GM12878 (cell line): ENCODE results near the gene CAMK4. TPM values are rescaled to one million over a fixed set of nuclear protein-coding genes. Genes with fewer than 3 reads are reported as not detected.

Experiments used
- ATAC-seq: fragments of 200-7000 bp; cut with Tn5 transposase; 3 replicates; pipeline ENCODE4 v1.9.1; 2020; ENCODE audit warnings: mild to moderate bottlenecking, moderate library complexity
- BruUV-seq: library from RNA; stranded (reverse); fragments of 400-500 nt; replicated peaks from 2 replicates; lab custom pipeline; 2021; lab: Mats Ljungman, UMichigan
- CTCF ChIA-PET: fragments of 300-600 bp; sonication (Branson Sonifier 250); formaldehyde crosslinking; extraction: SDS; loops from one replicate; lab custom pipeline; 2021; ENCODE audit warnings: inconsistent platforms; lab: Yijun Ruan, JAX
- POLR2A ChIA-PET: fragments of 350-600 bp; formaldehyde crosslinking; extraction: SDS; loops from one replicate; lab custom pipeline; 2021; ENCODE audit warnings: inconsistent platforms; lab: Charles Lee
- RAD21 ChIA-PET: fragments of 300-600 bp; sonication (Branson Sonifier 250); formaldehyde crosslinking; loops from one replicate; lab custom pipeline; 2023; ENCODE audit warnings: antibody characterized with exemption; ENCODE audit not compliant: unreplicated experiment; lab: Charles Lee
- SMC1A ChIA-PET: fragments of 300-600 bp; sonication (Branson Sonifier 250); formaldehyde crosslinking; loops from one replicate; lab custom pipeline; 2023; ENCODE audit not compliant: unreplicated experiment, uncharacterized antibody; lab: Charles Lee
- DNase-seq: peaks from one replicate; pipeline ENCODE4 v3.0.0-alpha.2; 2011; ENCODE audit warnings: low read depth, low spot score
- FAIRE-seq: peaks from 3 replicates; lab custom pipeline; 2011; peaks lifted over from hg19 to GRCh38; lab: Jason Lieb, UNC
- H2AFZ ChIP-seq: 2 replicates; pipeline ENCODE4 v1.6.0; 2011; ENCODE audit warnings: low read depth, low read length, control low read depth; ENCODE audit not compliant: control insufficient read depth
- H3K27ac ChIP-seq: 2 replicates; pipeline ENCODE4 v1.5.1; 2011; ENCODE audit warnings: control low read depth; ENCODE audit not compliant: control insufficient read depth, insufficient read depth
- H3K27me3 ChIP-seq, 2 experiments: replicated peaks in 1 of 2; 2 replicates each; pipeline versions ENCODE4 v1.6.0 to v1.6.1; 2011; ENCODE audit warnings: low read length in 1 of 2; ENCODE audit not compliant: control insufficient read depth in 2 of 2, insufficient read depth in 2 of 2
- H3K36me3 ChIP-seq, 2 experiments: 2 replicates each; pipeline ENCODE4 v1.5.1; 2011; ENCODE audit warnings: low read length in 1 of 2; ENCODE audit not compliant: control insufficient read depth in 2 of 2, insufficient read depth in 2 of 2
- H3K4me1 ChIP-seq: 2 replicates; pipeline ENCODE4 v1.6.1; 2011; ENCODE audit warnings: mild to moderate bottlenecking, low read length, moderate library complexity, mixed read lengths; ENCODE audit not compliant: control insufficient read depth, insufficient read depth
- H3K4me2 ChIP-seq: 2 replicates; pipeline ENCODE4 v1.6.0; 2011; ENCODE audit warnings: control low read depth; ENCODE audit not compliant: control insufficient read depth, insufficient read depth
- H3K4me3 ChIP-seq: fragments of 200-600 bp; sonication (generic); 2 replicates; pipeline ENCODE4 v1.5.1; 2016
- H3K79me2 ChIP-seq: 2 replicates; pipeline ENCODE4 v1.6.0; 2011; ENCODE audit warnings: low read length; ENCODE audit not compliant: control insufficient read depth, insufficient read depth
- H3K9ac ChIP-seq: 2 replicates; pipeline ENCODE4 v1.8.0; 2011; ENCODE audit warnings: low read length, control low read depth, mixed read lengths; ENCODE audit not compliant: control insufficient read depth, insufficient read depth
- H3K9me3 ChIP-seq: replicated peaks from 3 replicates; pipeline ENCODE4 v1.5.1; 2011; ENCODE audit warnings: mild to moderate bottlenecking, low read length; ENCODE audit not compliant: control insufficient read depth, insufficient read depth
- H4K20me1 ChIP-seq: 2 replicates; pipeline ENCODE4 v1.6.0; 2011; ENCODE audit not compliant: control insufficient read depth, insufficient read depth
- EZH2 ChIP-seq: IDR thresholded peaks from 2 replicates; pipeline ENCODE4 v1.6.1; 2012; ENCODE audit warnings: low read depth, mild to moderate bottlenecking, control low read depth, inconsistent platforms, low read length, borderline replicate concordance; ENCODE audit not compliant: control insufficient read depth
- FOXM1 ChIP-seq: IDR thresholded peaks from 2 replicates; pipeline ENCODE4 v1.6.1; 2012; ENCODE audit warnings: low read depth, mild to moderate bottlenecking, inconsistent platforms, low read length, moderate library complexity
- HCFC1 ChIP-seq: fragments of 150-350 bp; IDR thresholded peaks from 2 replicates; pipeline ENCODE4 v1.6.1; 2014; ENCODE audit warnings: low read length
- HDGF ChIP-seq: fragments of 450-650 bp; IDR thresholded peaks from 2 replicates; pipeline ENCODE4 v1.6.1; 2016; ENCODE audit warnings: antibody characterized with exemption
- NBN ChIP-seq: fragments of 450-650 bp; IDR thresholded peaks from 2 replicates; pipeline ENCODE4 v1.6.1; 2016
- PAX5 ChIP-seq: IDR thresholded peaks from 2 replicates; pipeline ENCODE4 v1.6.1; 2011; ENCODE audit warnings: low read depth, low read length, borderline replicate concordance
- SIN3A ChIP-seq: IDR thresholded peaks from 2 replicates; pipeline ENCODE4 v1.6.1; 2012; ENCODE audit warnings: low read depth, low read length, improper control_type of control experiment
- SMARCA5 ChIP-seq: fragments of 450-650 bp; IDR thresholded peaks from 2 replicates; pipeline ENCODE4 v1.6.1; 2017; ENCODE audit warnings: mild to moderate bottlenecking
- TAF1 ChIP-seq: IDR thresholded peaks from 2 replicates; pipeline ENCODE4 v1.6.1; 2011; ENCODE audit warnings: mild to moderate bottlenecking, low read depth, low read length, borderline replicate concordance
- TCF7 ChIP-seq: IDR thresholded peaks from 2 replicates; pipeline ENCODE4 v1.6.1; 2014; ENCODE audit warnings: antibody characterized with exemption, borderline replicate concordance
- ZNF24 ChIP-seq: fragments of 450-650 bp; IDR thresholded peaks from 2 replicates; pipeline ENCODE4 v1.6.1; 2017; ENCODE audit warnings: antibody characterized with exemption, mild to moderate bottlenecking
- WGBS: methylation state at CpG from one replicate; pipeline ENCODE4 v1.1.6; 2016; ENCODE audit warnings: low lambda C conversion rate; ENCODE audit not compliant: insufficient replicate concordance, insufficient coverage; ENCODE audit errors: missing lambda C conversion rate; 5-methylcytosine and 5-hydroxymethylcytosine counted together
- in situ Hi-C: fragments of 300-500 bp; cut with MboI; formaldehyde crosslinking; loops from 9 replicates; pipeline ENCODE4 v1.14.3; 2018; ENCODE audit warnings: mixed read lengths
- intact Hi-C: fragments of 100-400 bp; cut with micrococcal nuclease; formaldehyde crosslinking; loops from one replicate; pipeline ENCODE4 v1.14.2; 2022; ENCODE audit not compliant: unreplicated experiment
- polyA plus RNA-seq, 11 experiments: library from polyadenylated mRNA; depleted of rRNA in 4 of 11; unstranded in 6 of 11; stranded (reverse) in 5 of 11; fragments of >200 nt; fragmentation: Nextera tagmentation in 4 of 11; fragmentation: Illumina TruSeq in 1 of 11; extraction: Ambion mirVana in 4 of 11; extraction: Trizol in 1 of 11; gene quantifications; 1 replicate in 1 of 11; 2 replicates in 10 of 11; pipeline versions ENCODE4 v1.2.1 to v1.2.3, GENCODE V29; 2011 to 2016; ENCODE audit warnings: inconsistent platforms in 2 of 11, missing spikeins in 2 of 11, low read depth in 1 of 11
- total RNA-seq, 4 experiments: library from RNA; depleted of rRNA in 3 of 4; stranded (reverse); fragments of >200 nt in 3 of 4; fragmentation: Illumina TruSeq in 1 of 4; extraction: Trizol in 1 of 4; gene quantifications; 2 replicates each; pipeline versions ENCODE4 v1.2.1 to v1.2.3, GENCODE V29; 2013 to 2021

Gene CAMK4
- total and polyA plus RNA-seq, 10 of the 15 experiments (the other 5 are each of a cell fraction or from before 2014, with no cell fraction given), result 13.3 to 51.9 (median 35.3) TPM

- ChIA-PET SMC1A (interaction anchor here (0.9 to 2.2 kb wide), 4 partner anchors 12 to 43 kb away, joined by 3 to 8 read pairs (median 6); no protein-coding TSS in a partner anchor), RAD21 (interaction anchor here (1.4 kb wide), 1 partner anchor 13 kb away, joined by 5 read pairs; no protein-coding TSS in a partner anchor), POLR2A (interaction anchor here (0.7 kb wide), 1 partner anchor 102 kb away, joined by 3 read pairs; no protein-coding TSS in a partner anchor), CTCF (interaction anchor here (1.0 to 1.3 kb wide), 4 partner anchors 11 to 42 kb away, joined by 3 to 4 read pairs (median 3); no protein-coding TSS in a partner anchor)
- Histone ChIP-seq H3K4me1 (0 out of 2 replicates have a peak, but pooled peaks cover 3% of the 10 kb centered on the region), H3K27me3 (no peaks in the 10 kb centered on the region), H3K4me2 (no peak overlapping the region), H3K4me3 (no peak overlapping the region), H3K36me3 (peaks cover 0 to 15% of the 10 kb centered on the region in 2 experiments; a peak in 3 of 4 replicates), H2AFZ (no peak overlapping the region), H3K9ac (no peak overlapping the region), H3K27ac (no peak overlapping the region), H3K9me3 (peaks cover 27% of the 10 kb centered on the region), H4K20me1 (no peaks in the 10 kb centered on the region), H3K79me2 (peaks cover 41% of the 10 kb centered on the region)
- in situ Hi-C loops, result no loop called here
- no peak for ATAC-seq
- no peak for DNase-seq
- no peak for TF ChIP-seq FOXM1
- TF ChIP-seq TAF1, result no peak
- TF ChIP-seq EZH2, result no peak
- no peak for TF ChIP-seq TCF7
- no peak for TF ChIP-seq NBN
- TF ChIP-seq SIN3A, result no peak
- TF ChIP-seq HCFC1, result no peak
- TF ChIP-seq PAX5, result no peak
- TF ChIP-seq ZNF24, result no peak
- TF ChIP-seq SMARCA5, result no peak
- TF ChIP-seq HDGF, result no peak
- no TSS peak for BruUV-seq
- FAIRE-seq, result no peak
- intact Hi-C loops, result no loop called here
- 76% methylated on average over 2 of the region's 2 CpGs for WGBS
Measured at GRCh38 chr5:111266491-111266890, 42.3 kb downstream of the CAMK4 start.
